DND-41 (cell line): Measurements from ENCODE around the gene TTLL11.

Experiments used
- ATAC-seq: fragments of 200-7000 bp; cut with Tn5 transposase; 3 replicates; pipeline ENCODE4 v1.9.1; 2021; ENCODE audit warnings: low read depth; ENCODE audit not compliant: insufficient read depth
- DNase-seq: peaks from one replicate; pipeline ENCODE4 v3.0.0-alpha.2; 2020
- H2AFZ ChIP-seq: 2 replicates; pipeline ENCODE4 v1.6.0; 2012; ENCODE audit warnings: low read depth, low read length
- H3K27ac ChIP-seq: 2 replicates; pipeline ENCODE4 v1.5.1; 2012; ENCODE audit warnings: low read length, inconsistent platforms
- H3K27me3 ChIP-seq: fragments of 200-600 bp; sonication (generic); 2 replicates; pipeline ENCODE4 v1.6.0; 2012; ENCODE audit warnings: low read length, mild to moderate bottlenecking, inconsistent platforms; ENCODE audit not compliant: insufficient read depth, poor library complexity
- H3K36me3 ChIP-seq: 2 replicates; pipeline ENCODE4 v1.5.1; 2012; ENCODE audit warnings: low read length, inconsistent platforms; ENCODE audit not compliant: insufficient read depth
- H3K4me1 ChIP-seq: 2 replicates; pipeline ENCODE4 v1.5.1; 2012; ENCODE audit warnings: mild to moderate bottlenecking, low read length; ENCODE audit not compliant: insufficient read depth
- H3K4me2 ChIP-seq: 2 replicates; pipeline ENCODE4 v1.6.0; 2012; ENCODE audit warnings: mild to moderate bottlenecking, moderate library complexity, low read length, inconsistent platforms; ENCODE audit not compliant: insufficient read depth
- H3K4me3 ChIP-seq, 2 experiments: fragments of 200-600 bp in 1 of 2; shearing (Covaris generic) in 1 of 2; 2 replicates each; pipeline ENCODE4 v1.5.1; 2012 to 2016; ENCODE audit warnings: inconsistent platforms in 2 of 2, low read length in 2 of 2, mild to moderate bottlenecking in 2 of 2, low read depth in 1 of 2, moderate library complexity in 1 of 2
- H3K79me2 ChIP-seq: 2 replicates; pipeline ENCODE4 v1.6.0; 2012; ENCODE audit warnings: low read length, inconsistent platforms; ENCODE audit not compliant: insufficient read depth
- H3K9ac ChIP-seq: 2 replicates; pipeline ENCODE4 v1.6.0; 2012; ENCODE audit warnings: low read depth, mild to moderate bottlenecking, inconsistent platforms, low read length, moderate library complexity
- H3K9me3 ChIP-seq: 2 replicates; pipeline ENCODE4 v1.5.1; 2012; ENCODE audit warnings: low read length, moderate library complexity, mild to moderate bottlenecking, inconsistent platforms; ENCODE audit not compliant: insufficient read depth, severe bottlenecking
- H4K20me1 ChIP-seq: 2 replicates; pipeline ENCODE4 v1.6.0; 2012; ENCODE audit warnings: low read length; ENCODE audit not compliant: insufficient read depth
- EZH2 ChIP-seq: IDR thresholded peaks from 3 replicates; pipeline ENCODE4 v1.6.1; 2012; ENCODE audit warnings: borderline replicate concordance, low read depth, mild to moderate bottlenecking, moderate library complexity, low read length, inconsistent platforms; ENCODE audit not compliant: severe bottlenecking
- TF ChIP-seq, protein P1 (sequence below): IDR thresholded peaks from 2 replicates; pipeline ENCODE4 v1.5.1; 2012; ENCODE audit warnings: borderline replicate concordance, low read length, moderate library complexity, mild to moderate bottlenecking; ENCODE audit not compliant: poor library complexity, severe bottlenecking; ENCODE audit errors: extremely low read depth

TTLL11 gene

DNA sequence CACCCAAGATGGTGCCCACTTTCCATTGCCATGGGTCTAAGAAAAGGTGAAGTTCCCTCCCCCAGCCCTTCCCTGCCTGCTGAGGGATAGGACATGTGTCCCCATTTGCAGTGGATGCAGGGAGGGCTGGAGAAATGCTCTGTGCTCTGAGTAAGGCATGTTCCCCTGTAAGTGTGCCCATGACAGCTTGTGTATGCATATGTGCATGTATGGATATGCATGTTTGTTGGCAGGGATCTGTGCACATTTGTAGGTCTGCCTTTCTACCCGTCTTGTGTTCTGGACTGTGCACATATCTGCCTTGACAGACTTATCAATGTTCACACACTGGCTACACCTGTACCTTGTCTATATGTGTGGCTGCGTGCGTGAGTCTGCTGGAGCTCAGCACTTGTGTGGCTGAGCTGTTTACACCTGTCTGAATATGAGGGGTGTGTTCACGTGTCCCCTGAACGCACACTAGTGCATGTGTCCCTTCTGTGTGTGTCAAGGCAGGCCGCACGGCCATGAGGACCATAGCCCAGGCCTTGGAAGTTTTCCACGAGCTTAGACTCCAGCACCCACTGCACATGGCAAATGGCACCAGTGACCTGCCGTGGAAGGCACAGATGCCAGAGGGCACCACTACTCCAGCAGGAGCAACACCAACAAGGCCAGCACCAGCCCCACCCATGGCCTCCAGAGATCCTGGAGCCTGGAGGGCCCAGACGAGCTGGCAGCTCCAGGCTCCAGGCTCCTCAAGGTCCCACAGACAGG is 27.4 kb upstream of the TTLL11 start:
- DNase-seq, result no peak
- TF ChIP-seq, protein P1, sequence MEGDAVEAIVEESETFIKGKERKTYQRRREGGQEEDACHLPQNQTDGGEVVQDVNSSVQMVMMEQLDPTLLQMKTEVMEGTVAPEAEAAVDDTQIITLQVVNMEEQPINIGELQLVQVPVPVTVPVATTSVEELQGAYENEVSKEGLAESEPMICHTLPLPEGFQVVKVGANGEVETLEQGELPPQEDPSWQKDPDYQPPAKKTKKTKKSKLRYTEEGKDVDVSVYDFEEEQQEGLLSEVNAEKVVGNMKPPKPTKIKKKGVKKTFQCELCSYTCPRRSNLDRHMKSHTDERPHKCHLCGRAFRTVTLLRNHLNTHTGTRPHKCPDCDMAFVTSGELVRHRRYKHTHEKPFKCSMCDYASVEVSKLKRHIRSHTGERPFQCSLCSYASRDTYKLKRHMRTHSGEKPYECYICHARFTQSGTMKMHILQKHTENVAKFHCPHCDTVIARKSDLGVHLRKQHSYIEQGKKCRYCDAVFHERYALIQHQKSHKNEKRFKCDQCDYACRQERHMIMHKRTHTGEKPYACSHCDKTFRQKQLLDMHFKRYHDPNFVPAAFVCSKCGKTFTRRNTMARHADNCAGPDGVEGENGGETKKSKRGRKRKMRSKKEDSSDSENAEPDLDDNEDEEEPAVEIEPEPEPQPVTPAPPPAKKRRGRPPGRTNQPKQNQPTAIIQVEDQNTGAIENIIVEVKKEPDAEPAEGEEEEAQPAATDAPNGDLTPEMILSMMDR, result no peak
- no peak for TF ChIP-seq EZH2
- H3K4me2 ChIP-seq, result no peak overlapping the region
- no peaks in the 10 kb centered on the region for H3K79me2 ChIP-seq
- no peak overlapping the region for H2AFZ ChIP-seq
- H3K4me3 ChIP-seq, result no peak overlapping the region
- no peaks in the 10 kb centered on the region for H3K9me3 ChIP-seq
- no peak overlapping the region for H3K9ac ChIP-seq
- no peaks in the 10 kb centered on the region for H3K27me3 ChIP-seq
- H4K20me1 ChIP-seq, result no peaks in the 10 kb centered on the region; the same call in none of the 2 replicates
- ATAC-seq, result no peak
- H3K4me1 ChIP-seq, result no peaks in the 10 kb centered on the region
- no peaks in the 10 kb centered on the region for H3K36me3 ChIP-seq
- H3K27ac ChIP-seq, result no peak overlapping the region

DNA sequence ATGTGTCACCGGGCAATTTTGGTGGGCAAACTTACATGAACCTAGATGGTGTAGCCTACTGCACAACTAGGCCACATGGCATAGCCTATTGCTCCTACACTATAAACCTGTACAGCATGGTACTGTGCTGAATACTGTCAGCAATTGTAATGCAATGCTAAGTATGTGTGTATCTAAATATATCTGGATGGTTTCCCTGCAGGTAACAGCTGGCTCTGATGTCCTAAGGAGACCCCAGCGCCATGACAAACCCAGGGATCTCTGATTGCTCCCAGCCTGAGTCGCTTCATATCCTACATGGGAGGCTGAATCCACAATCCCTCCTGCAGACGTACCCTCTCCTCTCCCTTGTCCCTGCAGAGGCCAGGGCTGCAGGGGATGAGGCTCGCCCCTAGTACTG is 26.6 kb upstream of the TTLL11 start:
- Histone ChIP-seq H3K4me2 (no peak overlapping the region), H3K36me3 (no peaks in the 10 kb centered on the region), H2AFZ (no peak overlapping the region), H3K27ac (no peak overlapping the region), H3K4me3 (no peak overlapping the region), H3K9ac (no peak overlapping the region), H3K4me1 (no peaks in the 10 kb centered on the region), H3K9me3 (no peaks in the 10 kb centered on the region), H3K79me2 (no peaks in the 10 kb centered on the region), H4K20me1 (no peaks in the 10 kb centered on the region; the same call in none of the 2 replicates), H3K27me3 (no peaks in the 10 kb centered on the region)
- DNase-seq, result no peak
- no peak for ATAC-seq
- TF ChIP-seq, protein P1, result no peak
- no peak for TF ChIP-seq EZH2

DNA sequence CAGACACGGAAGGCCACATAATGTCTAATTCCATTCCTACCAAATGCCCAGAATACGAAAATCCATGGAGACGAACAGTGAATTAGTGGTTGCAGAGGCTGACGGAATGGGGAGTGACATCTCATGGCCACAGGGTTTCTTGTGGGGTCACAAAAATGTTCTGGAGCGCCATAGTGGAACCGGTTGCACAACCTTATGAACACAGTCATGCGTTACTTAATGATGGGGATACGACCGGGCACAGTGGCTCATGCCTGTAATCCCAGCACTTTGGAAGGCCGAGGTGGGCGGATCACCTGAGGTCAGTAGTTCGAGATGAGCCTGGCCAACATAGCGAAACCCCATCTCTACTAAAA is 26.0 kb upstream of the TTLL11 start:
- ATAC-seq (no peak), DNase-seq (no peak)
- no peak overlapping the region for H2AFZ ChIP-seq
- no peaks in the 10 kb centered on the region for H3K27me3 ChIP-seq
- H3K27ac ChIP-seq, result no peak overlapping the region
- no peaks in the 10 kb centered on the region for H3K79me2 ChIP-seq
- no peaks in the 10 kb centered on the region; the same call in 1 of the 2 replicates for H4K20me1 ChIP-seq
- H3K9me3 ChIP-seq, result no peaks in the 10 kb centered on the region
- no peak overlapping the region for H3K4me2 ChIP-seq
- H3K4me3 ChIP-seq, result no peak overlapping the region
- TF ChIP-seq EZH2, result no peak
- TF ChIP-seq, protein P1, result no peak
- H3K36me3 ChIP-seq, result no peaks in the 10 kb centered on the region
- H3K9ac ChIP-seq, result no peak overlapping the region
- no peaks in the 10 kb centered on the region for H3K4me1 ChIP-seq
